Measurements from ENCODE around the gene IL10.
"Not testable (repeated sequence)": the region's sequence is repeated elsewhere in the genome, so short reads cannot be mapped to it uniquely, and the experiment has no call there.

The IL10 gene

DNA sequence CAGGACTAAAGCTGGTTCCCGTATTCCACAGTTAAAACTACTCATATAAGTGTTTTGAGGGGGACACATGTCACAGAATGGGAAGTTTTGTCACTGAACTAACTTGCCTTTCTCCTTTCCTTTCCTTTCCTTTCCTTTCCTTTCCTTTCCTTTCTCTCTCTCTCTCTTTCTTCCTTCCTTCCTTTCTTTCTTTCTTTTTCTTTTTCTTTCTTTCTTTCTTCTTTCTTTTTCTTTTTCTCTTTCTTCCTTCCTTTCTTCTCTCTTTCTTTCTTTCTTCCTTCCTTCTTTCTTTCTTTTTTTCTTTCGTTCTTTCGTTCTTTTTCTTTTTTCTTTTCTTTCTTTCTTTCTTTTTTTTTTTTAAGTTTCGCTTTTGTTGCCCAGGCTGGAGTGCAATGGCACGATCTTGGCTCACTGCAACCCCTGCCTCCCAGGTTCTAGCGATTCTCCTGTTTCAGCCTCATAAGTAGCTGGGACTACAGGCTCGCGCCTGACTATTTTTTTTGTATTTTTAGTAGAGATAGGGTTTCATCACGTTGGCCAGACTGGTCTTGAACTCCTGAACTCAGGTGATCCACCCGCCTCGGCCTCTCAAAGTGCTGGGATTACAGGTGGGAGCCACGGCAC lies 9.4 kb downstream of the IL10 start:
- H3K9me3 Mint-ChIP-seq; H3K4me3 Mint-ChIP-seq; H3K36me3 Mint-ChIP-seq (ENCODE audit: low read depth); H3K27me3 Mint-ChIP-seq; DNase-seq; H3K27ac Mint-ChIP-seq: not testable (repeated sequence)
- peaks cover 47% of the 10 kb centered on the region for H3K4me1 Mint-ChIP-seq (ENCODE audit: low read depth)

DNA sequence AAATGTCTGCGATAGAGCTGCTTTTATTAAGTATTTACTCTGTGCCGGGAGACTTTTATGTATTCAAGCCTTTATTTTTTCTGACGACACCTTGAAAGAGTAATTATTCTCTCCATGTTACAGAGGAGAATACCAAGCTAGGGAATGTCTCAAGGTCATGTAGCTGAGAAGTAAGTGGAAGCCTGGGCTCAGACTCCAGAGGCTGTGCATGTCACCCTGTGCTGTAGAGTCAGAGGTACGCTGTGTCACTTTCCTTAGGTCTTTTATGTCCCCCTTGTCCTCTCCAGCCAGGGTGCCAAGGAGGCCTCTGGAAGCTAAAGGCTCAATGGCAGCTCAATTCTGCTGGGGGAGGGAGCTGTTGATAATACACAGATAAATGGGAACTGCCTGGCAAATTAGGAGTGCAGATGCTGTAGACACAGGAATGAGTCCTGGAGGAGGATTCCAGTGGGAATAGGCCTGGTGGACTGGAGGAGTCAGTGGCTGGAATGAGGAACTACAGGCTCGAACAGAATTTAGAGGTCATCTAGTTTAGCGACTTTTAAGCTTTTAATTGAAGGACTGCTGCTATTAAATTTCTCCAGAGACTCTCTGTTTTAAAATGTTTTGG lies 11.0 kb downstream of the IL10 start:
- no peak for DNase-seq
- Mint-ChIP-seq H3K9me3 (no peaks in the 10 kb centered on the region), H3K4me1 (ENCODE audit: low read depth) (peaks cover 39% of the 10 kb centered on the region), H3K36me3 (ENCODE audit: low read depth) (no peaks in the 10 kb centered on the region), H3K27me3 (no peaks in the 10 kb centered on the region), H3K4me3 (no peak overlapping the region), H3K27ac (no peak overlapping the region)

DNA sequence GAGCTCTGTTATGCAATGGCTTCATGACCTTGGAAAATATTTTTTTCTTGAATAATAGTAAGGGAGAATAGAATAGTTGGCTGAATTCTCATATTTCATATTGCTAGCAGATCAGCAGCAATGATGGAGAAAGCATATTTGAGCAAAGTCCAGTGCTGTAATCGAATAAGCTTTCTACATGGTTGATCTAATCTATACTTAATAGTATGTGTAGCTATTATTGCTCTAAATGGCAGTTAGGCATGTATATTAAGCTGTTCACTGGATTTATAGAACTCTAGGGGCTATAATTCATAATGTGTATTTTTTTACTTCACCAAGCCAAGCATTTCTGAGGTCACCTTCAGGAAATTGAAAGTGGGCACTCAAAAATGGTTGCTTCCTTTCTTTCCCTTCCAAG lies 11.7 kb downstream of the IL10 start:
- H3K9me3 Mint-ChIP-seq: no peaks in the 10 kb centered on the region
- H3K36me3 Mint-ChIP-seq (ENCODE audit: low read depth): no peaks in the 10 kb centered on the region
- H3K27ac Mint-ChIP-seq: no peak overlapping the region
- no peak overlapping the region for H3K4me3 Mint-ChIP-seq
- DNase-seq: no peak
- peaks cover 36% of the 10 kb centered on the region for H3K4me1 Mint-ChIP-seq (ENCODE audit: low read depth)
- no peaks in the 10 kb centered on the region for H3K27me3 Mint-ChIP-seq

DNA sequence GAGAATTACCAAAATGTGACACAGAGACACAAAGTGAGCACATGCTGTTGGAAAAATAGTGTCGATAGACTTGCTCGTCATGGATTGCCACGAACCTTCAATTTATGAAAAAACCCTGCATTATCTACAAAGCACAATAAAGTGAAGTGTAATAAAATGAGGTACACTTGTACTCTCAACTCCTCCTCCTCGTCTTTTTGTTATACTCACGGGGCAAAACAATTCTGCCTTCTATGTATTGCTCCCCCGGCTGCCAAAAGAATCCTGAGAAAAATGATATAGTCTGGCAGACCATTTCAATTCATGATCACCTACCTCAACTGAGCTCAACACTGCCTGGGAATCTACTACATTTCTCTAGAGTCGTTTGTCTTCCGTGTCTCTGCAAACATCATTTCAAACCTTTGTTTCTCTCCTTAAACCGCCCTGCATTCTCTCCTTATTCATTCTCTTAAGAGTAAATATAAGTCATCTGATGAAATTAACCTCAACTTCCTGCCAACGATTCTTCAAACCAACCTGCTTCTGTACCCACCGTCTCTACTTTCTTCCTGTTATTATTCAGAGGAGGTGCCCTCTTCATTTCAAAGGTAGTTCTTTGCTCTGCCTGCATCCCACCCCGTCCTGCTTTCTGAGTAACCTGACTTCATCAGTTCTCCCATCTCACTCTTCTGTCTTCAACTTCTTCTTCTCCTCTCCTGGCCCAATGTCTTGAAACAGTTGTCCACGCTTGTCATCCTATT lies 14.6 kb downstream of the IL10 start:
- Mint-ChIP-seq H3K4me3 (no peak overlapping the region), H3K27ac (no peak overlapping the region), H3K27me3 (no peaks in the 10 kb centered on the region), H3K36me3 (ENCODE audit: low read depth) (no peaks in the 10 kb centered on the region), H3K4me1 (ENCODE audit: low read depth) (peaks cover 35% of the 10 kb centered on the region), H3K9me3 (no peaks in the 10 kb centered on the region)
- no peak for DNase-seq

DNA sequence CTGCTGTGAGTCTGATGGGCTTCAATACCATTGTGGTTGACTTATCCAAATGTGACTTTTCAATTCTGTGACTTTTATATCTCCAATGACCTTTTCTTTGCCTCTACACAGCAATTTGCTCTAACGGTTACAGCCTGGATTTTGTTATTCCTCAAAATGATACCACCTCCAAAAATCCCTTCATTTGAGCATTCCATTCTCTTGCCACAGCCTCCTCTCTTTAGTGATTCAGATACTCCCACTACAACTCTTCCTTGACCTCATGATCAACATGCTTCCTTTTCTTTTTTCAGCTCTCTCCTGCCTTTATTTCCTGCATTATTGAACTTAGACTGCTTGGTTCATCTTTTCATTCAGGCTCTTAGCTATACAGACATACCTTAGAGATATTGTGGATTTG lies 18.3 kb downstream of the IL10 start:
- no peaks in the 10 kb centered on the region for H3K27me3 Mint-ChIP-seq
- no peak overlapping the region for H3K4me3 Mint-ChIP-seq
- DNase-seq: no peak
- H3K27ac Mint-ChIP-seq: no peak overlapping the region
- peaks cover 32% of the 10 kb centered on the region for H3K4me1 Mint-ChIP-seq (ENCODE audit: low read depth)
- H3K9me3 Mint-ChIP-seq: no peaks in the 10 kb centered on the region
- H3K36me3 Mint-ChIP-seq (ENCODE audit: low read depth): no peaks in the 10 kb centered on the region

DNA sequence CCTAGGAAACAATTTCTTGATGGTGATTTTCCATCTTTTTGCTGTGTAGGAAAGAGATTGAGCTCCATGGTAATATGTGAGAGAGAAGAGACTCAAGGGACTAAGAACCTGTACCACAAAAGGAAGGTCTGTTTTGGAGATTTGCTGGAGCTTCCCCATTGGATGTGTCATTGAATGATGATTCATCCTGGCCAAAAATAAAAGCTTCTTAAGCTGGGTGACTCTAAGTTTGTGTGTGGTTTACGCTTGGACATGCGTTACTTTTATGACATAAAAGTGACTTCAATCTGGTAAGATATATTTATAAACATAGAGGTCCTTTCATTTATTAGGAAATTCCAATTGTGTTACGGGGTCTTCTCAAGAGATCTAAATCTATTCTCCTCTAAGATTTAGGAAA lies 19.2 kb downstream of the IL10 start:
- no peaks in the 10 kb centered on the region for H3K27me3 Mint-ChIP-seq
- no peak for DNase-seq

DNA sequence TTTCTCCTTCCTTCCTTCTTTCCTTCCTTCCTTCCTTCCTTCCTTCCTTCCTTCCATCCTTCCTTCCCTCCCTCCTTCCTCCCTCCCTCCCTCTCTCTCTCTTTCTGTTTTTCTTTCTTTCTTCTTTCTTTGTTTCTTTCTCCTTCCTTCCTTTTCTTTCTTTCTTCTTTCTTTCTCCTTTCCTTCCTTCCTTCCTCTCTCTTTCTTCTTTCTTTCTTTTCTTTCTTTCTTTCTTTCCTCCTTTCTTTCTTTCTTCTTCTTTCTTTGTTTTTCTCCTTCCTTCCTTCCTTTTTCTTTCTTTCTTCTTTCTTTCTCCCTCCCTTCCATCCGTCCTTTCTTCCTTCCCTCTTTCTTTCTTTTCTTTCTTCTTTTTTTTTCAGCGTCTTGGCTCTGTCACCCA lies 19.8 kb downstream of the IL10 start:
- Mint-ChIP-seq H3K4me1 (ENCODE audit: low read depth) (peaks cover 42% of the 10 kb centered on the region), H3K27ac (no peak overlapping the region), H3K4me3 (no peak overlapping the region), H3K27me3 (no peaks in the 10 kb centered on the region), H3K36me3 (ENCODE audit: low read depth) (no peaks in the 10 kb centered on the region), H3K9me3 (no peaks in the 10 kb centered on the region)
- DNase-seq: no peak

More for the DNA sequence above, 19.2 kb downstream of the IL10 start:
- peaks cover 39% of the 10 kb centered on the region for H3K4me1 Mint-ChIP-seq (ENCODE audit: low read depth)
- H3K27ac Mint-ChIP-seq: no peak overlapping the region
- H3K36me3 Mint-ChIP-seq (ENCODE audit: low read depth): no peaks in the 10 kb centered on the region
- H3K4me3 Mint-ChIP-seq: no peak overlapping the region
- no peaks in the 10 kb centered on the region for H3K9me3 Mint-ChIP-seq

DNA sequence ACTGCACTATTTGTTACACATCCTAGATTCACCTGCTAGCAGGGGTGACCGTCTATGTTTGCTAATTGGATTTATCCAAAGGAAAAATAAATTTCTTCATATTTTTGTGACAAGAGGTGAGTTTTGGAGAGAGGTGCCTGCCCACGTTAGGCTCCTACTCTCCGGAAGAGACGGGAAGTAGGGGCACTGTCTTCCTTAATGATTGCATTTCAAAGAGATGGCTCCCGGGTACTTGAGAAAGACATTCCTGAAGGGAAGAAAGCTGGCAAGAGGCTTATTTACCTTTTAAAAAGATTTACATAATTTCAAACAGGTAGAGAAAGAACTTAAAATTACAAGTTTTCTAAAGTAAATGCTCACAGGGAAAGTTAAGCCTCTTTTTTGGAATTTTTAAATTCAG lies 20.4 kb downstream of the IL10 start:
- Mint-ChIP-seq H3K27me3 (no peaks in the 10 kb centered on the region), H3K9me3 (no peaks in the 10 kb centered on the region), H3K4me3 (no peak overlapping the region), H3K27ac (no peak overlapping the region), H3K36me3 (ENCODE audit: low read depth) (no peaks in the 10 kb centered on the region), H3K4me1 (ENCODE audit: low read depth) (peaks cover 42% of the 10 kb centered on the region)
- DNase-seq: no peak

DNA sequence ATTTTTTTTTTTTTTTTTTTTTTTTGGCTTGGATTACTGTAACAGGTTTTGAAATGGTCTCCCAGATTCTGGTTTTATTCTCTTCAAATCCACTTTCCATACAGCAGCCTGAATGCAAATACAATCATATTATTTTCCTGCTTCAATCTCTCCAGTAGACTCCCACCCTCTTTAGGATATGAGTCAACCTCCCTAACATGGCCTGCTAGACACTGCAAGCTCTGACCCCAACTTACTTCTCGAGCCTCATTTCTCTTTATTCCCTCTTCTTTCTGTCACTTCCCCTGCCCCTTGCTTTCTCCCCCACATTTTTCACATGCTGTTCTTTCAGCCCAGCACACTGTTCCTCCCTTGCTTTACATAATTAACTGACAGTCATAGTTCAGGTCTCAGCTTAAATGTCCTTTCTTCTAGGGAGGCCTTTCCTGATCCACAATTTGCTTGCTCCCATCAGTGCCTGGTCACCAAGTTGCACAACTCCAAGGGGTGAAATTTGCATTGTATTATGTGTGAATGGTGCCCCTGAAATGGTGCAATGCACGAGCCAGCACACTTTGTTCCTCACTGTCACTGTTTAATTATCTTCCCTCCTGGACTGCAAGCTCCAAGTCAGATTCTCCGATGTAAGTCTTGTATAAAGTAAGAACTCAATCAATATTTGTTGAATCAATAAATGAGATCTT lies 23.8 kb downstream of the IL10 start:
- Mint-ChIP-seq H3K9me3 (no peaks in the 10 kb centered on the region), H3K4me3 (no peak overlapping the region), H3K4me1 (ENCODE audit: low read depth) (peaks cover 47% of the 10 kb centered on the region), H3K27ac (no peak overlapping the region), H3K27me3 (no peaks in the 10 kb centered on the region), H3K36me3 (ENCODE audit: low read depth) (no peaks in the 10 kb centered on the region)
- no peak for DNase-seq

DNA sequence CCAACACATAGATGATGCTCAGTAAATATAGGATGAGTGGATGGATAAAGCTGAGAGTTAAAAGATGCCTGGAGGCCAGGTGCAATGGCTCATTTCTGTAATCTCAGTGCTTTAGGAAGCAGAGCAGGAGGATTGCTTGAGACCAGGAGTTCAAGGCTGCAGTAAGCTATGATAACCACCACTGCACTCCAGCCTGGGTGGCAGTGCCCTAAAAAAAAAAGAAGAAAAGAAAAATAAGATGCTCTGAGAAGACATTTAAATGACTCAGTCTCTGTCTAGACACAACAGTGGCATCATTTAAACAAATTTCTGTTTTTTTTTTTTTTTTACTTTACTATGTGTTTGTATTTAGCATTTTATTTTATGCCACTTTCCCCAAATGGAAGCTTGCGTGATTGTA lies 27.0 kb downstream of the IL10 start:
- no peak overlapping the region for H3K4me3 Mint-ChIP-seq
- H3K27ac Mint-ChIP-seq: no peak overlapping the region
- no peaks in the 10 kb centered on the region for H3K9me3 Mint-ChIP-seq
- peaks cover 72% of the 10 kb centered on the region for H3K4me1 Mint-ChIP-seq (ENCODE audit: low read depth)
- no peaks in the 10 kb centered on the region for H3K27me3 Mint-ChIP-seq
- H3K36me3 Mint-ChIP-seq (ENCODE audit: low read depth): no peaks in the 10 kb centered on the region
- DNase-seq: no peak

DNA sequence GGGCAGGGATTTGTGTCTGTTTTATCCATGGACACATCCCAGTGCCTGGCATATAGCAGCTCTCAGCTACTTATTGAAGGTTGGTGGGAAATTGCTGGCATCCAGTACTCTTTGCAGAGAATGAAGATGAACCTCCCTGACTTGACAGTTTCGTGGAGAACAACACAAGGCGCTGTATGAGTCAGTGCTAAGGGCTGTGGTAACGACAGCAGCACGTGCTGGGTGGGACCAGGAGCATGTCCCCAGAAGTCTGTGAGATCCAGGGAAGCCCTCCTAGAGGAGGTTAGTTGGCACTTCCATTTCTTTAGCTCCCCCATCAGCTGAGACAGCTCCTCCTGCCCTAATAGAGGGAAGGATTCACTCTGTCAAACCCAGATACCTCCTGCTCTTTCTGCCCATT lies 27.6 kb downstream of the IL10 start:
- Mint-ChIP-seq H3K27ac (peak overlapping the region; percentile 71), H3K4me1 (ENCODE audit: low read depth) (peaks cover 78% of the 10 kb centered on the region), H3K4me3 (no peak overlapping the region), H3K36me3 (ENCODE audit: low read depth) (no peaks in the 10 kb centered on the region), H3K27me3 (no peaks in the 10 kb centered on the region), H3K9me3 (no peaks in the 10 kb centered on the region)
- DNase-seq: no peak

DNA sequence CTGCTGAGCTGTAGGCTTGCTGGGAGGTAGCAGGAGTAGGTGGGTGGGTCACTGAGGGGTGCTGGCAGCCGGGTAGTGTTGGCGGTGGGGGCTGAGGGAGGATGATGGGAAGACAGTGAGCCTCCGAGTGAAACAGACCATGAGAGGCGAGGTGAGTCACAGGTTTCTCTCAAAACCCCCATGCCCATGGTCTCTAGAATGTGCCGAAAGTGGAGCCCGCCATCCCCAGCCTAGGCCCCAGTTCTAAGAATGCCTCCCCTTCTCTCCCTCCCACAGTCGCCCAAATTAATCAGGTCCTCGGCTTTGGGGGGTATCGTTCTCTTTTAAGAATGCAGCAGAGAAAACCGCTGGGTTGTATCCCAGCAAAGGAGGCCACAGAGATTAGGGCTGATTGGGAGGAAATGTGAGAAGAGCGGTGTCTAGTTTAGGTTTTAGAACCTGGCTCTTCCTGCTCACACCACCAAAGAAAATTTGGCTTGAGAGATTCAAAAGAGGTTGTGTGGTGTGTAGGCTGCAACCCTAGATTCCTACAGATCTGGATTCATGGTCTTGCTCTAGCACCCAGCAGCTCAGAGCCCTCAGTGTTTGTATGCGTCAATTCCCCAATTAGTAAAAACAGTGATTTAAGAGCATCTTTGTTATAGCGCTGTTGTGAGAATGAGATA lies 29.4 kb downstream of the IL10 start:
- Mint-ChIP-seq H3K9me3 (no peaks in the 10 kb centered on the region), H3K27me3 (no peaks in the 10 kb centered on the region), H3K4me3 (peak overlapping the region; percentile 18), H3K36me3 (ENCODE audit: low read depth) (peaks cover 7% of the 10 kb centered on the region), H3K27ac (peak overlapping the region; percentile 59), H3K4me1 (ENCODE audit: low read depth) (peaks cover 86% of the 10 kb centered on the region)
- DNase-seq: no peak

DNA sequence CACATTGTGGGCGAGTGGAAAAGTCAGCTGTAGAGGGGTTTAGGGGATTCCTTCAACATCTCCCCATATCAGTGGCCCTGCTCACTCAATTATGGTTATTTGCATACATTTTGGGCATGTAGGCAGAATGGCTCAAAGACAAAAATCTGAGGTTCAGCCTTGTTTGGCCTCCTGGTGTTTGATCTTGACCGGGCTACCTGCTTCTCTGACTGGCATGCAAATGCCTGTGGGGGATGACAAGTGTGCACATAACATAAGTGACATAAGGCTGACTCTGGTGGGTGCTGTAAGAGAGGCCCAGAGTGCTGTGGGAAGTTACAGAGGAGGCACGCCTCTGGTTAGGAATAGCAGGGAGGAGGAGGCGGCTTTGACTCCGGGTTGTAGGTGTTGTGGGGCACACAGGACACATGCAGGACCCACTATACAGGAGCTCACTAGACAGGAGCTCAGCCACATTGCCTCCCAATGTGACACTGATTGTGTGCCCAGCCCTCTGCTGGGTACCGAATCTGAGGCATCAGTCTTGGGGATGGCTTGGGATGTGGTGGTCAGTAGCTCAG lies 31.1 kb downstream of the IL10 start:
- Mint-ChIP-seq H3K4me3 (no peak overlapping the region), H3K27ac (peak overlapping the region; percentile 12), H3K36me3 (ENCODE audit: low read depth) (peaks cover 15% of the 10 kb centered on the region), H3K4me1 (ENCODE audit: low read depth) (peaks cover 96% of the 10 kb centered on the region), H3K9me3 (no peaks in the 10 kb centered on the region), H3K27me3 (no peaks in the 10 kb centered on the region)
- DNase-seq: no peak

DNA sequence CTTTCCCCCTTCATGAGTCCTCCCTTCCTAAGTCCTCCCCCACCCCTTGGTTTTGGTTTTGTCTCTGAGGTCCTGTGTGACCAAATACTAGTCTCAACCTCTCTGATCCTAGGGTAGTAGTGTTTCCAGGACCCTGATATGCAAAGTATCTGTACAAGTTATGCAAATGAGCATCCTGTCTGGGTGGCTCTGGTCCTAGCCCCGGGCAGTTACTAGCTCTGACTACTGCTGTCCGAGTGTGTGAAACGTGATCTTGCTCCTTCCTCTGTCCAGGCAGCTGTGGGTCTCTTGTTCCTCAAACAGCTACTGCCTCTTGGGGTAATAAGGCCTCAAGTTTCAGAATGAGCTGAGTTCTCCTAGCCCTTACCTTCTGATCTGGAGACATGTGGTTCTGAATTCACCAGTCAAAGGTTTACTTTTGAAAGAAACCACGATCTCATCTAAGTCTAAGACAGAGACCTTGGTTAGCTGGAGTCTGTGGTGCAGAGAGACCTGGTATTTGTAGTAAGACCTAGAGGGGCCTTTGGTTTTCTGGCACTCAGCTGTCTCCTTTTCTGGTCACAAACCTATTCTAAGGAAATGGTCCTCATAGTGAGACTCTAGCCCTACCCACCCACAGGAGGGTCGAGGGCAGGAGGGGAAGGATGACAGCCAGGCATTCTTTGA lies 32.8 kb downstream of the IL10 start:
- peak; percentile 66 for DNase-seq
- H3K27ac Mint-ChIP-seq: peak overlapping the region; percentile 91
- H3K36me3 Mint-ChIP-seq (ENCODE audit: low read depth): peaks cover 31% of the 10 kb centered on the region
- H3K27me3 Mint-ChIP-seq: no peaks in the 10 kb centered on the region
- H3K9me3 Mint-ChIP-seq: no peaks in the 10 kb centered on the region
- peak overlapping the region; percentile 52 for H3K4me3 Mint-ChIP-seq
- peaks cover 97% of the 10 kb centered on the region for H3K4me1 Mint-ChIP-seq (ENCODE audit: low read depth)
